DOHH2 (cell line): ENCODE data around the gene DIP2B.
"Not testable (repeated sequence)": the region's sequence is repeated elsewhere in the genome, so short reads cannot be mapped to it uniquely, and the experiment has no call there.

ENCODE experiments used
- CTCF ChIP-seq: fragments of 200-600 bp; sonication (generic); IDR thresholded peaks from one replicate; pipeline ENCODE4 v1.5.1; 2014; ENCODE audit warnings: antibody characterized with exemption, mild to moderate bottlenecking, low read depth, low read length; ENCODE audit not compliant: poor library complexity, severe bottlenecking
- EZH2phosphoT487 ChIP-seq: fragments of 200-600 bp; sonication (generic); IDR thresholded peaks from 2 replicates; pipeline ENCODE4 v1.6.1; 2017; ENCODE audit warnings: borderline replicate concordance, mild to moderate bottlenecking, antibody characterized with exemption, low read length, moderate library complexity, mixed read lengths

- TF ChIP-seq CTCF, EZH2phosphoT487: not testable (repeated sequence)
Observed at GRCh38 chr12:50556796-50557195, 52.0 kb downstream of the DIP2B start.
